ENCODE measurements around the gene CD244.

The CD244 gene

DNA sequence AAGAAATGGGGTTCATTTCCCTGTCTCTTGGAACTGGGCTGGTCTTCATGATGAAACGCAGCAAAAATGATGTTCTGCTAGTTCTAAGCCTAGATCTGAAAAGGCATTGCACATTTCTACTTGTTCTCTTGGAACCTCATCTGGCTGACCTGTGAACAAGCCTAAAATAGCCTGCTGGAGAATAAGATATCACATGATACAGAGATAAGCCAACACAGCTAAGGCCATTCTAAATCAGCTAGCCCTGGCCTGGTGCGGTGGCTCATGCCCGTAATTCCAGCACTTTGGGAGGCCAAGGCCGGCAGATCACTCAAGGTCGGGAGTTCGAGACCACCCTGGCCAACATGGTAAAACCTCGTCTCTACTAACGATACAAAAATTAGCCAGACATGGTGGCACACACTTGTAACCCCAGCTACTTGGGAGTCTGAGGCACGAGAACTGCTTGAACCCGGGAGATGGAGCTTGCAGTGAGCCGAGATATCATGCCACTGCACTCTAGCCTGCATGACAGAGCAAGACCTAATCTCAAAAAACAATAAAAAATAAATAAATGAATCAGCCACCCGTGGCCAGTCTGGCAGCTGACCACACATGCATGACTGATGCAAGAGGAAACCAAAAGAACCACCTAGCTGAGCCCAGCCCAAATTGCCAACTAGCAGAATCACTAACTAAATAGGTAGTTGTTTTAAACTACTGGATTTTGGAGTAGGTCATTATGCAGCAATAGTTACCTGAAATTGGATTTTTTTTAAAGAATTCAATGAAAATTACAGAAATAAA, 18.0 kb downstream of the CD244 start:
- no peak for DNase-seq

DNA sequence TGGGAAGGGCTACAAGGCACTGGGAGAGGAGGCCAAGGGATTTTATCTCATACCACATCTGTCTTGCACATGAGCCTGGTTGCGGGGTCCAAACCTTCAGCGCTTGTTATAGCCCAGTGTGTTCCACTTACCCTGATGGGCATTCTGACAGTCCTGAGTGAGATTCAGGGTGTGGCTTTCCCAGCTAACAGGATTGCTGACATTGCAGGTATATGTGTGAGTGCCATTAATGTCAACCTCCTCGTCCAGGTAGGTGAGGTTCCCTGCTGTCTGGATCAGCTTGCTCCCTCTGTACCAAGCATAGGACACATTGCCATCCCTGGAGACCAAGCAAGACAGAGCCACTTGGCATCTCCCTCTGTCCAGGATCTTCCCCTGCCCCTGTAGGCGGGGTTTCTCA, 21.6 kb downstream of the CD244 start:
- DNase-seq = no peak

GRCh38 chr1:160839746-160840145, 22.9 kb downstream of the CD244 start:
- DNase-seq = no peak

DNA sequence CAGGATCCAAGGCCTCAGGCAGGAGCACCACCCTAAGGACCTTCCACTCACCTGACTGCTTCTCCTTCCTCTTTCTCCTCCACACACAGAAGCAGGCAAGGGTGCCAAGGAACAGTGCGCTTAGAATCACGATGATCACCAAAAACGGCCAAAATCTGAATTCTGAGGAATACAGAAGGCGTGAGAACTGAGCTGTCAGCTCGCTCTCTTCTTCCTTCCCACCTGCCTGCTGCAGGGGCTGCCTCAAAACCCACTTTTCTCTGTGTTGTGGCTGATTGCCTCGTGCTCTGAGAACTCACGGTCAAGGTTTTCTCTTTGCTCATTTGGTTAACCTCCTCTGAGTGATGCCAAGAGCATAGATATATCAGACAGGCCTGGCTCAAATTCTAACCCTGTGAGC, 23.8 kb downstream of the CD244 start:
- DNase-seq = no peak

GRCh38 chr1:160837558-160838205, 25.0 kb downstream of the CD244 start:
- no peak for DNase-seq

GRCh38 chr1:160836981-160837557, 25.6 kb downstream of the CD244 start:
- no peak for DNase-seq

- DNase-seq = no peak
These were observed 26.1 kb downstream of the CD244 start for GRCh38 chr1:160836561-160836960.

- no peak for DNase-seq
These were observed 26.9 kb downstream of the CD244 start for GRCh38 chr1:160835751-160836150.

GRCh38 chr1:160834945-160835565, 27.6 kb downstream of the CD244 start:
- DNase-seq = peak; percentile 25

GRCh38 chr1:160830321-160831153, 32.1 kb downstream of the CD244 start:
- DNase-seq = no peak

GRCh38 chr1:160829766-160830165, 32.9 kb downstream of the CD244 start:
- no peak for DNase-seq

DNA sequence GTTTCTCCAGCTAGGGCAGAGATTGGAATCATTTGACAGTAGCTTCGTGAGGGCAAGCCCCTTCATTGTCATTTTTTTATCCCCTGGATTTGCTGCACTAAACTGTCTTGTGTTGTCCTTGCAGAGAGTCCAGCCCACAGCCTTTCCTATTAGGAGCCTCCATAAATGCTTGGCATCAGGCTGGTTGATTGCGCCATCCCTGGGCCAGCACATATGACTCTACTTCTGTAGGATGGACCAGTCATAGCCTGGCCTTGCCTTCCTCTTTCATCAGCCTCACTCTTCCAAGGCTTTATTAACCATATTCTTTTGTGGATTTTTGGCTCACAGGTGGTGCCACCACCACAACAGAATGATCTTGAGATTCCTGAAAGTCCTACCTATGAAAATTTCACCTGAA, 35.3 kb downstream of the CD244 start:
- DNase-seq = no peak

GRCh38 chr1:160826546-160826945, 36.1 kb downstream of the CD244 start:
- DNase-seq = no peak

- no peak for DNase-seq
These were observed 39.4 kb downstream of the CD244 start for GRCh38 chr1:160823296-160823695.

DNA sequence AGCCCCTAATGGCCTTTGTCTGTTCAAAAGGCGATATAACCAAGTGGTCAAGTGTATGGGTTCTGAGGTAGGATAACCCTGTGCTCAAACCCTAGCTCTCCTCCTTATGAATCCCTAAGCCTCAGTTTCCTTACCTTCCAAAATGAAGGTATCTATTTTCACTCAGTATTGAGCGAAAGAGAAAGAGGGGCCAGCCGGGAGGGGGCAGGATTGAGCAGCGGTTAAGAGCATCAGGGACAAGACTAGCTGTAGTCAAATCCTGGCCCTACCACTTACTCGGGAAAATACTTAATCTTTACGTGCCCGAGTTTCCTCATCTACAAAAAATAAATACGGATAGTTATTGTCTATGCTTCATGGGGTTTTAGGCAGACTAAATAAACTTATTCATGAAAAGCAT, 41.1 kb downstream of the CD244 start:
- no peak for DNase-seq

- no peak for DNase-seq
These were observed 43.5 kb downstream of the CD244 start for GRCh38 chr1:160819186-160819585.

- no peak for DNase-seq
These were observed 44.3 kb downstream of the CD244 start for GRCh38 chr1:160818207-160818937.

- DNase-seq = no peak
These were observed 47.8 kb downstream of the CD244 start for GRCh38 chr1:160814856-160815255.

DNA sequence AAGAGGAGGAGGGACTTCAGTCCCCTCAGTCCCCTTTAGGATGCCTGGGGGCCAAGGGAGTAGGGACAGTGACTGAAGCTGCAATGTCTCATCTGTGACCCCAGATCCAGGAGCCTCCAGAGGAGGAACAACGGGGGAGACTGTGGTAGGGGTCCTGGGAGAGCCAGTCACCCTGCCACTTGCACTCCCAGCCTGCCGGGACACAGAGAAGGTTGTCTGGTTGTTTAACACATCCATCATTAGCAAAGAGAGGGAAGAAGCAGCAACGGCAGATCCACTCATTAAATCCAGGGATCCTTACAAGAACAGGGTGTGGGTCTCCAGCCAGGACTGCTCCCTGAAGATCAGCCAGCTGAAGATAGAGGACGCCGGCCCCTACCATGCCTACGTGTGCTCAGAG, 48.4 kb downstream of the CD244 start:
- no peak for DNase-seq

GRCh38 chr1:160813215-160813614, 49.5 kb downstream of the CD244 start:
- DNase-seq = no peak

DNA sequence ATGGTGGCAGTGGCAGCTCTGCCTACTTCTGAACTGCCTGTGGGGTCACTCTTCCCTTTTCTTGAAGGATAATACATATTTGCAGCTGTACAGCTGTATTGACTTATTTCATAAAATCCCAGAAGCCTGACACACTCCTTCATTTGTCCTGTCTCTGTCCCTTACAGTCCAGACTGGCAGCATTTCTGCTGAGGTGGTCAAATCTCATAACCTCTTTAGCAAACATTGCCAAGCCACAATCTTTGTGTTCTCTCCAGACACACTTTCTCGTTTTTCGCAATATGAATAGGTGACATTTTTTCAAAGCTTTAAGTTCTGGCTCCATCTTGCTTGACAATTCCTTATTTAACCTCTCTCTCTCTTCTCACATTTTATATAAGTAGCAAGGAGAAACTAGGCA, 51.5 kb downstream of the CD244 start:
- DNase-seq = no peak

DNA sequence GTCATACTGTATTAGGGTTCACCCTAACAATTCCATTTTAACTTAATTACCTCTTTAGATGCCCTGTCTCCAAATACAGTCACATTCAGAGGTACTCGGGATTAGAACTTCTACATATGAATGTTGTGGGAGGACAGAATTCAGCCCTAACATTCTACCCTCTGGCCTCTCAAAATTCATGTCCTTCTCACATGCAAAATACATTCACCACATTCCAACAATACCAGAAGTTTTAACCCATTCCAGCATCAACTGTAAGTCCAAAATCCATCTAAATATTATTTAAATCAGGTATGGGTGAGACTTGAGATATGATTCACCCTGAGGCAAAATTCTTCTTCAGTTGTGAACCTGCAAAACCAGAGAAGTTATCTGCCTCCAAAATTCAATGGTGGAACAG, 52.2 kb downstream of the CD244 start:
- DNase-seq = no peak

Measured in NCI-H1694 (cell line).